Fibroblast of the aortic adventitia (primary cell): ENCODE results near the gene FARS2. TPM values are rescaled to one million over a fixed set of nuclear protein-coding genes. Genes with fewer than 3 reads are reported as not detected.

Experiments
- DNase-seq: peaks from one replicate; pipeline ENCODE4 v3.0.0-alpha.2; 2010; ENCODE audit warnings: low read depth
- H3K4me3 ChIP-seq: 2 replicates; pipeline ENCODE4 v1.5.1; 2011; ENCODE audit warnings: low read depth, mild to moderate bottlenecking, control low read depth, low read length, moderate library complexity
- CTCF ChIP-seq: IDR thresholded peaks from 2 replicates; pipeline ENCODE4 v1.5.1; 2011; ENCODE audit warnings: mild to moderate bottlenecking, low read length, control low read depth, inconsistent platforms; ENCODE audit not compliant: insufficient read depth
- total RNA-seq: library from RNA; depleted of rRNA; stranded (reverse); fragments of >200 nt; gene quantifications from 2 replicates; pipeline ENCODE4 v1.2.3, GENCODE V29; 2012; ENCODE audit warnings: low replicate concordance

FARS2 gene
- total RNA-seq, 1 donor = 25.5 TPM

DNA sequence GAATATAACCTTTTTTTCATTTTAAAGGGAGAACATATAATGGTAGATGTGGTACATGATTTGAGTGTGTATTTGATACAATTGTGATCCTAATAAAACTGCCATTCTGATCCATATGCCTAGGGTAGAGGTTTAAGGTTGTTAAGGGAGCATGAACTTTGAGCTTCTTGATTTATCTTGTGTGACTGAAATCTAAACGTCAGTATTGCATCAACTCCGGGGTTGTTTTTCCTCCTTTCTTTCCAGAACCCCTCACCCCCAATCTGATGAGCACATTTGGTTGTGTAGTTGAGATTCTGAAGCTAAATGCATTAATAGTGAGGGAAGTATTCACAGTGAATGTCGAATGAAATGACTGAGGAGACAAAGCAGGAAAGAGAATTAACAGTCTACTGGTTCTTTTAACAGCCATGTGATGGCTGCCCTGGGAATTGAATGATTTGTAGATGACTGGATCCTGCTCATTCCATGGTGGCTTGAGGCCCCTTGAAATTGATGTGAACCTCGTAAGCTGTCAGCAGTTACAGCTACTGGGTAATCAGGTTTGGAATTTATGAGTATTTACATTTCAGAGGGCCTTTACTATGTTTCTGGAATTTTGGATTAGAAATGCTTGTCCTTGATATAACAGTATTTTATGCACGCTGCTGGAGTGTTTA, 44.8 kb downstream of the FARS2 start:
- no peak for DNase-seq

GRCh38 chr6:5307058-5307457, 45.7 kb downstream of the FARS2 start:
- DNase-seq = no peak
- TF ChIP-seq CTCF = no peak
- H3K4me3 ChIP-seq = no peak overlapping the region

More for the DNA sequence above, 44.8 kb downstream of the FARS2 start:
- H3K4me3 ChIP-seq = no peak overlapping the region
- TF ChIP-seq CTCF = no peak

DNA sequence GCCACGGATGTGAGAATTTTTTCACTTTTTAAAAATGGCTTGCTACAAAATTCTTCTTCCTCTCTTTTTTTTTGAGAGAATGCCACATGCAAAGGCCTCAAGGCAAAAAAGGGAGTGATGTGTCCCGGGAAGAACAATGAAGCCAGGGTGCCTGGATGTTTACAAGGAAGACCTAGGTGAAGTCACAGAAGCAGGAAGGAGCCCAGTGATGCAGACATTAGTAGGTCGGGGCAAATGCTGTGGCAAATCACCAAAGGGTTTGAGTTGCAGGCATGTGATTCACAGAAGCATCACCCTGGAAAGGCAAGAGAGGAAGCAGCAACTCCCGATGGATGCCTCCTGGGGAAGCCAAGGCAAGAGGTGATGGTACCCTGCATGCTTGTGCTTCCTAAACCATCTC, 46.8 kb downstream of the FARS2 start:
- DNase-seq = no peak
- no peak overlapping the region for H3K4me3 ChIP-seq
- no peak for TF ChIP-seq CTCF

- no peak for TF ChIP-seq CTCF
- no peak for DNase-seq
- no peak overlapping the region for H3K4me3 ChIP-seq
These were observed 53.0 kb downstream of the FARS2 start for GRCh38 chr6:5314191-5314865.

DNA sequence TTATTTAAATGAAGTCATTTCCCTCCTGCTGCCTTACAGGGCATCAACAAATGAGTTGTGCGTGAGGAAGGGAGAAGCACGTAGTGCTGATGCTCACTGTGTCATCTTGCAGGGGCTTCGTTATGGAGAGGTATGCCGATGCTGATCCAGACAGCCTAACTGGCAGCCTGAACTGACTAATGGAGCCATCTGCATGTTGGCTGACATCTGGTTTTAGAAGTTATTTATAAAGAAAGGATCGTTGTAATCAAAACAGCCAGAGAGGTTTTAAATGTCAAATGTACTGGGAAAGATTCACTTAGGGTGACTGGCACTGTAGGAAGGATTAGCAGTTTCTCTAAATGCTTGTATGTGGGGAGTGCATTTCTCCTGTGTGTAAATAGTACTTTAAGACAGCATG, 54.6 kb downstream of the FARS2 start:
- DNase-seq = no peak
- no peak overlapping the region for H3K4me3 ChIP-seq

DNA sequence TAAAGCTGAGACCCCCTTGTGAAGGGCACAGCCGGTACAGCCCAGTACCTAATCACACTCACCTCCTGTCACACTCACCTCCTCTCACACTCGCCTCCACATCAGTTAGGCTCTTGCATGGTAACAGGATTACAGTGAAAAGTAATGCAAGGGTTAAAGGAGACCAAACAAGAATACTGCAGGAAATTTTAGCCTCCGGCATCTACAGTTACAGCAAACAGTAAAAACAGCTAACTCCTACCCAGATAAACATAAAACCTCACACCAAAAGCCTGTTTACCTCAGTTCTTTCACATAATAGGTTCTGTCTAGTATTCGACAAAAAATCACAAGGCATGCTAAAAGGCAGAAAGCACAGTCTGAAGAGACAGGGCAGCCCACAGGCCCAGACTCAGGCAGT, 55.6 kb downstream of the FARS2 start:
- DNase-seq = no peak
- no peak for TF ChIP-seq CTCF
- H3K4me3 ChIP-seq = no peak overlapping the region

More for the DNA sequence above, 54.6 kb downstream of the FARS2 start:
- TF ChIP-seq CTCF = no peak
